MG63 (cell line): ENCODE results near the gene CHMP2A. TPM values are rescaled to one million over a fixed set of nuclear protein-coding genes. Genes with fewer than 3 reads are reported as not detected.
"Not testable (repeated sequence)": the region's sequence is repeated elsewhere in the genome, so short reads cannot be mapped to it uniquely, and the experiment has no call there.

ENCODE experiments used
- DNase-seq: peaks from one replicate; pipeline ENCODE4 v3.0.0-alpha.2; 2020
- H3K27me3 ChIP-seq: fragments of 250-450 bp; sonication (Bioruptor Pico); 2 replicates; pipeline ENCODE4 v1.5.1; 2020; ENCODE audit warnings: mild to moderate bottlenecking, moderate library complexity
- H3K36me3 ChIP-seq: fragments of 250-450 bp; sonication (Bioruptor Pico); 2 replicates; pipeline ENCODE4 v1.5.1; 2020; ENCODE audit warnings: mild to moderate bottlenecking, moderate library complexity
- H3K4me3 ChIP-seq: fragments of 250-450 bp; sonication (Bioruptor Pico); 2 replicates; pipeline ENCODE4 v1.5.1; 2020; ENCODE audit warnings: mild to moderate bottlenecking, moderate library complexity
- H3K9me3 ChIP-seq: fragments of 250-450 bp; sonication (Bioruptor Pico); 2 replicates; pipeline ENCODE4 v1.5.1; 2020; ENCODE audit warnings: mild to moderate bottlenecking, moderate library complexity
- total RNA-seq: library from RNA; depleted of rRNA; stranded (reverse); fragments of >200 nt; shearing (Covaris generic); gene quantifications from 2 replicates; pipeline ENCODE4 v1.2.3, GENCODE V29; 2014; ENCODE audit warnings: low replicate concordance; rRNA removed

The CHMP2A gene
- 50.3 and 58.8 TPM in 2 replicates for total RNA-seq

GRCh38 chr19:58554494-58555368 is at the start of gene CHMP2A:
Gene CHMP2A, minus strand, starts transcription at chr19:58555105. Its CDS starts 893 bp downstream, at chr19:58554212.
- H3K4me3 ChIP-seq: peak within 1 kb of the TSS; percentile 58
- H3K36me3 ChIP-seq: peaks cover 74% of the 10 kb centered on the region
- DNase-seq: peak; percentile 93
- H3K9me3 ChIP-seq: no peaks in the 10 kb centered on the region
- no peaks in the 10 kb centered on the region for H3K27me3 ChIP-seq

- peaks cover 14% of the 10 kb centered on the region for H3K36me3 ChIP-seq
- no peak for DNase-seq
- H3K4me3 ChIP-seq: no peak overlapping the region
- no peaks in the 10 kb centered on the region for H3K27me3 ChIP-seq
- H3K9me3 ChIP-seq: no peaks in the 10 kb centered on the region
Observed at GRCh38 chr19:58586133-58586765, 31.3 kb upstream of the CHMP2A start.

- DNase-seq: no peak
- Histone ChIP-seq H3K4me3 (no peak overlapping the region), H3K9me3 (no peaks in the 10 kb centered on the region)
Observed at GRCh38 chr19:58585442-58586132, 30.7 kb upstream of the CHMP2A start.

GRCh38 chr19:58584498-58585441 is 29.9 kb upstream of the CHMP2A start:
- no peaks in the 10 kb centered on the region for H3K27me3 ChIP-seq
- DNase-seq: no peak
- peaks cover 18% of the 10 kb centered on the region for H3K36me3 ChIP-seq
- no peak overlapping the region for H3K4me3 ChIP-seq
- H3K9me3 ChIP-seq: no peaks in the 10 kb centered on the region

More at GRCh38 chr19:58585442-58586132, 30.7 kb upstream of the CHMP2A start:
- no peaks in the 10 kb centered on the region for H3K27me3 ChIP-seq
- H3K36me3 ChIP-seq: peaks cover 18% of the 10 kb centered on the region

- H3K9me3 ChIP-seq: no peaks in the 10 kb centered on the region
- no peak for DNase-seq
- no peaks in the 10 kb centered on the region for H3K27me3 ChIP-seq
- H3K4me3 ChIP-seq: no peak overlapping the region
- peaks cover 18% of the 10 kb centered on the region for H3K36me3 ChIP-seq
Observed at GRCh38 chr19:58582985-58583384, 28.1 kb upstream of the CHMP2A start.

- no peaks in the 10 kb centered on the region for H3K9me3 ChIP-seq
- H3K36me3 ChIP-seq: peaks cover 22% of the 10 kb centered on the region
- H3K4me3 ChIP-seq: no peak overlapping the region
- no peaks in the 10 kb centered on the region for H3K27me3 ChIP-seq
- no peak for DNase-seq
Observed at GRCh38 chr19:58581227-58582141, 26.6 kb upstream of the CHMP2A start.

DNA sequence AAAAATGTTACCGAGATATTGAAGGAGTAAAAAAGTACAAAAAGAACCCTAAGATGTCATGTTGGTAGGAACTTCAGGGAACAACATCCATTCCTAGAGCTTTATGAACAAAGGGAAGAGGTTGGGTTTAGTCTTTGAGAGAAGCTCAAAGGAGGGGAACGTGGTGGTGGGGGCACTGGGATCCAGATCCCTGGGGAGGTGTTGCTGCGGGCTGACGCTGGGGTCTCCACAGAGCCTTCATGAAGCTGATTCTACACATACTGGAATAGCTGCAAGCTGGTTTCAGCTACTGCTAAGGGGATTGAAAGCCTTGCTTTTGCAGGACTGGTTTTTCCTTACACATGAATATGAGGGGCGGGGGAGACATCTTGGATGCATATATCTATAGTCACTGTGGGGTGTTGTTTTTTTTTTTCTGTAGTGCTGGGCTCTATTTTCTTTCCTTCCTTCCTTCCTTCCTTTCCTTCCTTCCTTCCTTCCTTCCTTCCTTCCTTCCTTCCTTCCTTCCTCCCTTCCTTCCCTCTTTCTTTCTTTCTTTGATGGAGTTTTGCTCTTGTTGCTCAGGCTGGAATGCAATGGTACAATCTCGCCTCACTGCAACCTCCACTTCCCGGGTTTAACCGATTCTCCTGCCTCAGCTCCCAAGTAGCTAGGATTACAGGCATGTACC is 24.7 kb upstream of the CHMP2A start:
- Histone ChIP-seq H3K36me3 (peaks cover 22% of the 10 kb centered on the region), H3K27me3 (no peaks in the 10 kb centered on the region), H3K4me3 (no peak overlapping the region), H3K9me3 (no peaks in the 10 kb centered on the region)
- DNase-seq: no peak

GRCh38 chr19:58578012-58578925 is 23.4 kb upstream of the CHMP2A start:
- H3K36me3 ChIP-seq: peaks cover 21% of the 10 kb centered on the region
- H3K27me3 ChIP-seq: no peaks in the 10 kb centered on the region
- no peaks in the 10 kb centered on the region for H3K9me3 ChIP-seq
- no peak for DNase-seq
- no peak overlapping the region for H3K4me3 ChIP-seq

- H3K4me3 ChIP-seq, H3K27me3 ChIP-seq, DNase-seq, H3K9me3 ChIP-seq: not testable (repeated sequence)
- peaks cover 17% of the 10 kb centered on the region for H3K36me3 ChIP-seq
Observed at GRCh38 chr19:58577581-58577980, 22.7 kb upstream of the CHMP2A start.

GRCh38 chr19:58575183-58576041 is 20.5 kb upstream of the CHMP2A start:
- Histone ChIP-seq H3K36me3 (peaks cover 24% of the 10 kb centered on the region), H3K4me3 (peak overlapping the region; percentile 85), H3K9me3 (no peaks in the 10 kb centered on the region), H3K27me3 (no peaks in the 10 kb centered on the region)
- DNase-seq: peak; percentile 94

DNA sequence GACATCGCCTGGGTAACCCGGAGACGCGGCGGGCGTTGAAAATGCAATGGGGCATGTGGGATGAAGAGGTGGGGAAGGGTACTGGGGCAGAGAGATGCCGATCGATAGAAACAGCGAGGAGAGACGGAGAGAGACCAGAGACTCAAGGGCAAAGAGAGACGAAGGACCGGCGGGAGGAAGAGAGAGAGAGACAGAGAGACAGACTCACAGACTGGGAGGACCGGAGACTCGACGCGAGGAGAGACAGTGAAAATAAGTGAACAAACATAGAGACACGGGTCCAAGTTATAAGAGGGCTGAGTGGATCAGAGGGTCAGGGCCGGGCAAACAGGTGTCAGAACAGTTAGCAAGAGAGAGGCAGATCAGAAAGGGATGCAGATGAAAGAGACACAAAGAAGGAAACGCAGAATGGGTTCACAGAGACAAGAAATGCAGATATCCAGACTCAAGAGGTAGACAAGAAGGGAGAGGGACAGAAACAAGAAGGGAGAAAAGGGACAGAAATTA is 18.8 kb upstream of the CHMP2A start:
- H3K4me3 ChIP-seq: peak overlapping the region; percentile 85
- H3K36me3 ChIP-seq: peaks cover 34% of the 10 kb centered on the region
- DNase-seq: no peak
- H3K27me3 ChIP-seq: no peaks in the 10 kb centered on the region
- H3K9me3 ChIP-seq: no peaks in the 10 kb centered on the region

DNA sequence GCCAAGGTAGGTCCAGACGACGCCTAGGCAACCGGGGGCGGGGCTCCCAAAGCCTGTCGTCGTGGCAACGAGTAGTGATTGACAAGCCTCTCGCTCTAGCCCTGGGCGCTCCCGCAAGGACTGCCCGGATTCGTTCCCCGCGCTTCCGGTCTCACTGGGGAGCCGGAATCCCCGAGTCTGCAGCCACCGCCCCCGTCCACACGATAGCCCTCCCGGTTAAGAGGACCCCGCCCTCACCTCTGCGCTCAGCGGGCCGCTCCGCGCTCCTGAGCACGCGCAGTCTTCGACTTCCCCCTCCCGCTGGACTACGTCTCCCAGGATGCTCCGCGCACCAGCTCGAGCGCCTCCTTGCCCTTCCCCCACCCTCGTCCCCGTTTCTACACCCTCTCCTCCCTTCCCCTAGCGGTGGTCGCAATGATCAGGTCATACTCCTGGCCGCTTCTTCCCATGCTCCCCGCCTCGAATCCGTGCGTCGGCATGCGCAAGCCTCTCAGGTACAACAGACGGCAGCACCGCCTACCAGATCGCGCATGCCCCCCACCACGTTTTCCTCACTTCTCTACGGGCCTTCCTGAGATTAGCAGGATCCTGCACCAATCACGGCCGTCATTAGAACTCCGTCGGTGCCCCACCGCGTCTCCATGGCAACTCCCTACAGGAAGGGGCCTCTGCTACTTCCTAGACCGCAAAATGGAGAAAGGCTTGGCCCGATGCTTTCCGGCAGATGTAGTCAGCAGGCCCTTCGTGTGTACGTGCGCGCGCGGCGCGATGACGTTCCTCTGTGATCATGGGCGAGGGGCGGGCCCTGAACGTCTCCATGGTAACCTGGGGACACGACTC is 18.1 kb upstream of the CHMP2A start, which contains the start of gene MZF1:
TSS of gene MZF1 (minus strand) at position 518 of the 840 bp plus-strand sequence. CDS start 1,946 bp downstream, outside the sequence.
- H3K9me3 ChIP-seq: no peaks in the 10 kb centered on the region
- DNase-seq: peak; percentile 100
- peak within 1 kb of the TSS; percentile 85 for H3K4me3 ChIP-seq
- peaks cover 36% of the 10 kb centered on the region for H3K36me3 ChIP-seq
- H3K27me3 ChIP-seq: no peaks in the 10 kb centered on the region
